BLaER1 treated with 17β-estradiol and CSF1 and Interleukin-3, amounts not matched to agents 10 nM and 100 nM (cell line): Measurements from ENCODE around the gene SLC47A1.

ENCODE experiments used
- H3K27ac ChIP-seq, 11 experiments: shearing (Covaris generic); formaldehyde crosslinking; 2 replicates each; pipeline ENCODE4 v1.8.1; 2022
- H3K27me3 ChIP-seq, 11 experiments: shearing (Covaris generic); formaldehyde crosslinking; 2 replicates each; pipeline ENCODE4 v1.8.1; 2022
- H3K36me3 ChIP-seq, 11 experiments: shearing (Covaris generic); formaldehyde crosslinking; 2 replicates each; pipeline ENCODE4 v1.8.1; 2022
- H3K4me1 ChIP-seq, 10 experiments: shearing (Covaris generic); formaldehyde crosslinking; 2 replicates each; pipeline ENCODE4 v1.8.1; 2022
- H3K4me2 ChIP-seq, 11 experiments: shearing (Covaris generic); formaldehyde crosslinking; 2 replicates each; pipeline ENCODE4 v1.8.1; 2022
- H3K4me3 ChIP-seq, 10 experiments: shearing (Covaris generic); formaldehyde crosslinking; 2 replicates each; pipeline ENCODE4 v1.8.1; 2022
- H3K9ac ChIP-seq, 11 experiments: shearing (Covaris generic); formaldehyde crosslinking; 2 replicates each; pipeline ENCODE4 v1.8.1; 2022
- H3K9me3 ChIP-seq, 11 experiments: shearing (Covaris generic); formaldehyde crosslinking; replicated peaks in 1 of 11; 2 replicates each; pipeline ENCODE4 v1.8.1; 2022
- H4K20me1 ChIP-seq, 11 experiments: shearing (Covaris generic); formaldehyde crosslinking; 2 replicates each; pipeline ENCODE4 v1.8.1; 2022
- Cebpa-rat ChIP-seq, 11 experiments: shearing (Covaris generic); IDR thresholded peaks; 2 replicates each; pipeline ENCODE4 v1.8.1; 2022

The SLC47A1 gene

GRCh38 chr17:19546289-19547065 is 12.8 kb downstream of the SLC47A1 start:
- Histone ChIP-seq H3K27ac (no peak overlapping the region; a peak in 1 of 22 replicates), H3K4me3 (no peak overlapping the region), H3K4me2 (peak overlapping the region in 5 of 11 experiments; percentile 18 to 81 (median 41); a peak in 5 of 22 replicates), H3K9ac (no peak overlapping the region), H3K4me1 (peaks cover 0 to 35% (median 4%) of the 10 kb centered on the region in 10 experiments; a peak in 9 of 20 replicates), H3K36me3 (no peaks in the 10 kb centered on the region), H4K20me1 (no peaks in the 10 kb centered on the region; a peak in 1 of 22 replicates), H3K27me3 (no peaks in the 10 kb centered on the region), H3K9me3 (no peaks in the 10 kb centered on the region)
- no peak for TF ChIP-seq Cebpa-rat (IDR thresholded peaks at IDR 0.05)

- Histone ChIP-seq H3K4me2 (no peak overlapping the region), H3K9ac (no peak overlapping the region), H3K27me3 (no peaks in the 10 kb centered on the region)
These were observed 16.3 kb downstream of the SLC47A1 start for GRCh38 chr17:19549746-19550623.

GRCh38 chr17:19551165-19551564 is 17.5 kb downstream of the SLC47A1 start:
- H3K36me3 ChIP-seq, result no peaks in the 10 kb centered on the region
- H3K9ac ChIP-seq, result no peak overlapping the region
- H4K20me1 ChIP-seq, result no peaks in the 10 kb centered on the region; a peak in 1 of 22 replicates
- H3K4me1 ChIP-seq, result peaks cover 0 to 11% (median 4%) of the 10 kb centered on the region in 10 experiments; a peak in 8 of 20 replicates
- H3K4me2 ChIP-seq, result no peak overlapping the region
- TF ChIP-seq Cebpa-rat (IDR thresholded peaks at IDR 0.05), result no peak
- H3K27me3 ChIP-seq, result no peaks in the 10 kb centered on the region
- no peak overlapping the region for H3K4me3 ChIP-seq
- H3K27ac ChIP-seq, result no peak overlapping the region
- no peaks in the 10 kb centered on the region for H3K9me3 ChIP-seq

More at GRCh38 chr17:19549746-19550623, 16.3 kb downstream of the SLC47A1 start:
- H3K4me1 ChIP-seq, result peaks cover 0 to 23% (median 4%) of the 10 kb centered on the region in 10 experiments; a peak in 8 of 20 replicates
- H3K9me3 ChIP-seq, result no peaks in the 10 kb centered on the region
- H3K27ac ChIP-seq, result no peak overlapping the region
- TF ChIP-seq Cebpa-rat (IDR thresholded peaks at IDR 0.05), result no peak
- no peak overlapping the region for H3K4me3 ChIP-seq
- no peaks in the 10 kb centered on the region; a peak in 1 of 22 replicates for H4K20me1 ChIP-seq
- no peaks in the 10 kb centered on the region for H3K36me3 ChIP-seq

GRCh38 chr17:19551591-19552148 is 18.0 kb downstream of the SLC47A1 start:
- no peak overlapping the region for H3K4me3 ChIP-seq
- no peak for TF ChIP-seq Cebpa-rat (IDR thresholded peaks at IDR 0.05)
- H3K27ac ChIP-seq, result no peak overlapping the region
- H3K4me2 ChIP-seq, result no peak overlapping the region
- H3K27me3 ChIP-seq, result no peaks in the 10 kb centered on the region
- no peaks in the 10 kb centered on the region for H3K9me3 ChIP-seq
- no peak overlapping the region for H3K9ac ChIP-seq
- peaks cover 0 to 6% (median 4%) of the 10 kb centered on the region in 10 experiments; a peak in 8 of 20 replicates for H3K4me1 ChIP-seq
- no peaks in the 10 kb centered on the region for H3K36me3 ChIP-seq
- H4K20me1 ChIP-seq, result no peaks in the 10 kb centered on the region; a peak in 1 of 22 replicates

GRCh38 chr17:19553036-19553435 is 19.4 kb downstream of the SLC47A1 start:
- Histone ChIP-seq H3K36me3 (no peaks in the 10 kb centered on the region), H3K9ac (no peak overlapping the region), H3K4me1 (no peaks in the 10 kb centered on the region), H3K4me3 (no peak overlapping the region), H3K9me3 (peaks cover 0 to 3% (median 2%) of the 10 kb centered on the region in 11 experiments; a peak in 11 of 22 replicates), H3K4me2 (no peak overlapping the region), H3K27ac (no peak overlapping the region), H3K27me3 (no peaks in the 10 kb centered on the region), H4K20me1 (no peaks in the 10 kb centered on the region; a peak in 1 of 22 replicates)
- no peak for TF ChIP-seq Cebpa-rat (IDR thresholded peaks at IDR 0.05)

- no peak for TF ChIP-seq Cebpa-rat (IDR thresholded peaks at IDR 0.05)
- Histone ChIP-seq H3K27ac (no peak overlapping the region), H3K4me3 (no peak overlapping the region), H3K4me2 (no peak overlapping the region), H3K4me1 (no peaks in the 10 kb centered on the region), H3K9ac (no peak overlapping the region), H3K36me3 (no peaks in the 10 kb centered on the region), H3K9me3 (peaks cover 0 to 13% (median 8%) of the 10 kb centered on the region in 11 experiments; a peak in 13 of 22 replicates), H3K27me3 (no peaks in the 10 kb centered on the region), H4K20me1 (no peaks in the 10 kb centered on the region)
These were observed 20.7 kb downstream of the SLC47A1 start for GRCh38 chr17:19554393-19554792.

- Histone ChIP-seq H3K9me3 (peaks cover 0 to 13% (median 8%) of the 10 kb centered on the region in 11 experiments; a peak in 13 of 22 replicates), H4K20me1 (no peaks in the 10 kb centered on the region)
- no peak for TF ChIP-seq Cebpa-rat (IDR thresholded peaks at IDR 0.05)
These were observed 22.1 kb downstream of the SLC47A1 start for GRCh38 chr17:19555746-19556145.

GRCh38 chr17:19558946-19559345 is 25.3 kb downstream of the SLC47A1 start:
- Histone ChIP-seq H3K27me3 (no peaks in the 10 kb centered on the region), H3K4me3 (no peak overlapping the region), H3K9ac (no peak overlapping the region), H3K9me3 (peaks cover 0 to 13% (median 8%) of the 10 kb centered on the region in 11 experiments; a peak in 13 of 22 replicates), H3K4me1 (no peaks in the 10 kb centered on the region), H3K4me2 (no peak overlapping the region), H3K36me3 (no peaks in the 10 kb centered on the region), H4K20me1 (no peaks in the 10 kb centered on the region), H3K27ac (no peak overlapping the region)
- TF ChIP-seq Cebpa-rat (IDR thresholded peaks at IDR 0.05), result no peak

More at GRCh38 chr17:19555746-19556145, 22.1 kb downstream of the SLC47A1 start:
- Histone ChIP-seq H3K4me2 (no peak overlapping the region), H3K36me3 (no peaks in the 10 kb centered on the region), H3K27ac (no peak overlapping the region), H3K4me3 (no peak overlapping the region), H3K4me1 (no peaks in the 10 kb centered on the region), H3K9ac (no peak overlapping the region), H3K27me3 (no peaks in the 10 kb centered on the region)
